ENCODE results near the gene ZBTB38. TPM values are rescaled to one million over a fixed set of nuclear protein-coding genes. Genes with fewer than 3 reads are reported as not detected.

The ZBTB38 gene
- total RNA-seq, 2 experiments from 2014 or later: 8.4 to 12.4 TPM

DNA sequence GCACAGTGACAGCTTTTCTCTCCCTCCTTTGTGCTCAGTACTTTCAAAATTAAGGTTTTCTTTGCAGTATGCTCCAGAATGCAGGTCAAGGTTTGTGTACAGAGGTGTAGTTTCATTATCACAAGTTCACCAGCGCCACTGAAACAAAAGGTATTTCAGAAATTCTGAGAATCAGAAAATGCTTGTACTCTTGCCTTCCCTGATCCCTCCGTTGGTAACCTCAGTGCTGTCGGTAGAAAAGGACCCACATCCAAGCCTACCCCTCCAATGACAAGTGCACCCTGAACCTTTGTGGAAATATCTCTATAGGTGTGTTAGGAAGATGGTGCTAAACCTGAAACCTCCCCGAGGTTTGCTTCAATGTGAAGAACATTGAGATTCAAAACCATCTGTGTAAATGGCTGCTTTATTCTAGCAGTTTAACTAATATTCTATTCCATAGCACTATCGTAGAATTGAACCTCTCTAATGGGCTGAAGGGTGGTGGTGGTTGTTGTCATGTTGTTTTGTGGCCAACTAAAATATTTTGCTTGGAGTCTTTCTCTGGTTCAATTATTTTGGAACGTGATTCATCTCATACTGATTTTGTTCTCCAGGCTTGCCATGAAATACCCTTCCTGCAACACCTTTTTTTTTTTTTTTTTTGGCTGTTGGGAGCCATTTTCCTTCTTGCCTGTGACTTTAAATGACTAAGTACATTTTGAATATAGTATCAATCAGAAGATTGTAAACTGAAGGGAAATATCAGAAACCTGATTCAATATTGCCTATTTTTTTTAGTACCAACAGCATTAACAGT lies 20.7 kb downstream of the ZBTB38 start:
- peak overlapping the region; percentile 78 for H3K4me2 ChIP-seq (ENCODE audit: low read length)
- H3K27ac ChIP-seq (ENCODE audit: low read depth, low read length, poor library complexity, severe bottlenecking): peak overlapping the region; percentile 33
- no peaks in the 10 kb centered on the region for H3K9me2 ChIP-seq (ENCODE audit: insufficient read depth, low read length)
- ChIA-PET POLR2A (interaction anchor here (0.5 to 2.6 kb wide), 12 partner anchors 8 to 642 kb away, joined by 3 to 15 read pairs (median 4); no protein-coding TSS in a partner anchor), CTCF (ENCODE audit: unreplicated experiment) (no interaction called here)
- H4K20me1 ChIP-seq (ENCODE audit: insufficient read depth, low read length): no peaks in the 10 kb centered on the region
- no TSS peak for BruUV-seq (replicated peaks)
- TF ChIP-seq, protein P1, sequence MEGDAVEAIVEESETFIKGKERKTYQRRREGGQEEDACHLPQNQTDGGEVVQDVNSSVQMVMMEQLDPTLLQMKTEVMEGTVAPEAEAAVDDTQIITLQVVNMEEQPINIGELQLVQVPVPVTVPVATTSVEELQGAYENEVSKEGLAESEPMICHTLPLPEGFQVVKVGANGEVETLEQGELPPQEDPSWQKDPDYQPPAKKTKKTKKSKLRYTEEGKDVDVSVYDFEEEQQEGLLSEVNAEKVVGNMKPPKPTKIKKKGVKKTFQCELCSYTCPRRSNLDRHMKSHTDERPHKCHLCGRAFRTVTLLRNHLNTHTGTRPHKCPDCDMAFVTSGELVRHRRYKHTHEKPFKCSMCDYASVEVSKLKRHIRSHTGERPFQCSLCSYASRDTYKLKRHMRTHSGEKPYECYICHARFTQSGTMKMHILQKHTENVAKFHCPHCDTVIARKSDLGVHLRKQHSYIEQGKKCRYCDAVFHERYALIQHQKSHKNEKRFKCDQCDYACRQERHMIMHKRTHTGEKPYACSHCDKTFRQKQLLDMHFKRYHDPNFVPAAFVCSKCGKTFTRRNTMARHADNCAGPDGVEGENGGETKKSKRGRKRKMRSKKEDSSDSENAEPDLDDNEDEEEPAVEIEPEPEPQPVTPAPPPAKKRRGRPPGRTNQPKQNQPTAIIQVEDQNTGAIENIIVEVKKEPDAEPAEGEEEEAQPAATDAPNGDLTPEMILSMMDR (conservative IDR thresholded peaks at IDR 0.05; ENCODE audit: low read length): no peak
- no peak for TF ChIP-seq EZH2phosphoT487 (IDR thresholded peaks at IDR 0.05; ENCODE audit: borderline replicate concordance, low read depth, low read length)
- H3K79me2 ChIP-seq (ENCODE audit: insufficient read depth, low read depth, low read length): peaks cover 14% of the 10 kb centered on the region; the same call in 1 of the 2 replicates
- peak overlapping the region; percentile 98 for H2AFZ ChIP-seq (ENCODE audit: low read length)
- intact Hi-C loops (cut with micrococcal nuclease; ENCODE audit: unreplicated experiment): loop anchor here (5.0 to 10.0 kb wide), 2 partner anchors 444 to 488 kb away; partner anchors contain the start of genes ATP1B3 and SLC25A36
- peak overlapping the region; percentile 71 for H3K4me3 ChIP-seq (ENCODE audit: low read depth, low read length, poor library complexity, severe bottlenecking)
- no peaks in the 10 kb centered on the region for H3K36me3 ChIP-seq (ENCODE audit: insufficient read depth, low read length)
- no peak for DNase-seq (ENCODE audit: low spot score)
- peaks cover 22% of the 10 kb centered on the region for H3K4me1 ChIP-seq (ENCODE audit: insufficient read depth, low read length, poor library complexity, severe bottlenecking)
- H3K9me3 ChIP-seq (ENCODE audit: low read length): no peaks in the 10 kb centered on the region

DNA sequence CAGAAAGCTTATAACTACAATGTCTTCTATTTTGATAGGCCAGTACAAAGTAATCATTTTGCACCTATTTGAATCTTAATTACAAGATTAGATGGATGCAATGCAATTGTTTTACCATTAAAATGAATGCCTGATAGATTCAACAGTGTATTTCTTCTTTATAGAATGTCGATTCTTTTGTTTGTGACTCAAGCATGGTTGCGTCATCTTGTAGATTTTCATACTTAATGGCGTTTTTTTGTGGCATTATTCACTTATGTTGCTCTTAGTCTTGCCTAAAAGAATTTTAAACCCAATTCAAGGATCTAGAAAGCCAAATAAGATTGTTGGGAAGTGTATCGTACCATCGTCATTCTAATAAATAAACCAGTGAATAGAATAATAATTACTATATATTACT lies 21.4 kb downstream of the ZBTB38 start:
- Histone ChIP-seq H3K4me2 (ENCODE audit: low read length) (peak overlapping the region; percentile 78; the same call in 1 of the 2 replicates), H3K36me3 (ENCODE audit: insufficient read depth, low read length) (no peaks in the 10 kb centered on the region), H2AFZ (ENCODE audit: low read length) (peak overlapping the region; percentile 98; the same call in 1 of the 2 replicates), H3K9me2 (ENCODE audit: insufficient read depth, low read length) (no peaks in the 10 kb centered on the region), H3K27ac (ENCODE audit: low read depth, low read length, poor library complexity, severe bottlenecking) (no peak overlapping the region), H3K4me3 (ENCODE audit: low read depth, low read length, poor library complexity, severe bottlenecking) (no peak overlapping the region), H3K4me1 (ENCODE audit: insufficient read depth, low read length, poor library complexity, severe bottlenecking) (peaks cover 15% of the 10 kb centered on the region), H3K79me2 (ENCODE audit: insufficient read depth, low read depth, low read length) (peaks cover 14% of the 10 kb centered on the region; the same call in 1 of the 2 replicates), H4K20me1 (ENCODE audit: insufficient read depth, low read length) (no peaks in the 10 kb centered on the region), H3K9me3 (ENCODE audit: low read length) (no peaks in the 10 kb centered on the region)
- ChIA-PET CTCF (ENCODE audit: unreplicated experiment) (no interaction called here), POLR2A (interaction anchor here (0.6 to 2.6 kb wide), 4 partner anchors 12 to 19 kb away, joined by 3 to 13 read pairs (median 4); no protein-coding TSS in a partner anchor)
- DNase-seq (ENCODE audit: low spot score): no peak
- intact Hi-C loops (cut with micrococcal nuclease; ENCODE audit: unreplicated experiment): loop anchor here (5.0 to 10.0 kb wide), 2 partner anchors 445 to 488 kb away; partner anchors contain the start of genes ATP1B3 and SLC25A36
- no TSS peak for BruUV-seq (replicated peaks)
- no peak for TF ChIP-seq EZH2phosphoT487 (IDR thresholded peaks at IDR 0.05; ENCODE audit: borderline replicate concordance, low read depth, low read length)
- TF ChIP-seq, protein P1 (conservative IDR thresholded peaks at IDR 0.05; ENCODE audit: low read length): no peak

Measured in OCI-LY7 (cell line).